GM12878 (cell line): ENCODE data around the gene MOB2.

ENCODE experiments used
- CTCF ChIP-seq, 3 experiments: IDR thresholded peaks in 2 of 3; conservative IDR thresholded peaks in 1 of 3; 2 replicates each; pipeline ENCODE4 v1.5.1; 2011; ENCODE audit warnings: low read depth in 3 of 3, low read length in 3 of 3, mild to moderate bottlenecking in 3 of 3, control low read depth in 2 of 3, moderate library complexity in 2 of 3, inconsistent platforms in 1 of 3, mixed read lengths in 1 of 3; ENCODE audit not compliant: control insufficient read depth in 2 of 3, insufficient read depth in 1 of 3; ENCODE audit errors: extremely low read depth in 1 of 3
- EZH2 ChIP-seq: IDR thresholded peaks from 2 replicates; pipeline ENCODE4 v1.6.1; 2012; ENCODE audit warnings: low read depth, mild to moderate bottlenecking, control low read depth, inconsistent platforms, low read length, borderline replicate concordance; ENCODE audit not compliant: control insufficient read depth
- FOXK2 ChIP-seq: fragments of 450-650 bp; IDR thresholded peaks from 2 replicates; pipeline ENCODE4 v1.6.1; 2017; ENCODE audit warnings: mild to moderate bottlenecking, moderate library complexity
- MEF2B ChIP-seq: fragments of 450-650 bp; IDR thresholded peaks from 2 replicates; pipeline ENCODE4 v1.6.1; 2018; ENCODE audit warnings: mild to moderate bottlenecking, moderate library complexity; ENCODE audit not compliant: partially characterized antibody, poor library complexity, severe bottlenecking
- MXI1 ChIP-seq: fragments of 150-350 bp; IDR thresholded peaks from 2 replicates; pipeline ENCODE4 v1.6.1; 2011; ENCODE audit warnings: low read depth, mild to moderate bottlenecking, inconsistent platforms, low read length, improper control_type of control experiment
- NFYB ChIP-seq: IDR thresholded peaks from 2 replicates; pipeline ENCODE4 v1.6.1; 2011; ENCODE audit warnings: low read depth, mild to moderate bottlenecking, low read length, improper control_type of control experiment, moderate library complexity; ENCODE audit not compliant: insufficient read depth
- POLR2A ChIP-seq: IDR thresholded peaks from 2 replicates; pipeline ENCODE4 v1.6.1; 2011; ENCODE audit warnings: low read depth, mild to moderate bottlenecking, low read length
- POLR2AphosphoS5 ChIP-seq: IDR thresholded peaks from 2 replicates; pipeline ENCODE4 v1.6.1; 2011; ENCODE audit warnings: mild to moderate bottlenecking, low read length, inconsistent platforms

DNA sequence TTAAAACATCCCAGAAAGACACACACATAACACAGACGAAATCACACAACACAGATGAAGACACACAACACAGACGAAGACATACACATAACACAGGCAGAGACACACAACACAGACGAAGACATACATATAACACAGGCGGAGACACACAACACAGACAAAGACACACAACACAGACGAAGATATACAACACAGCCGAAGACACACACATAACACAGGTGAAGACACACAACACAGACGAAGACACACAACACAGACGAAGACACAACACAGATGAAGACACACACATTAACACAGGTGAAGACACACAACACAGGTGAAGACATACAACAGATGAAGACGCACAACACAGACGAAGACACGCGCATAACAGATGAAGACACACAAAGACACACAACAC is 4.8 kb upstream of the MOB2 start:
- no peak for TF ChIP-seq CTCF (IDR thresholded peaks at IDR 0.05 in 2 of 3, conservative IDR thresholded peaks at IDR 0.05 in 1 of 3; ENCODE audit: control insufficient read depth in 2 of 3, extremely low read depth in 1 of 3, insufficient read depth in 1 of 3, low read depth in 3 of 3, low read length in 3 of 3)
- no peak for TF ChIP-seq EZH2
- no peak for TF ChIP-seq NFYB
- no peak for TF ChIP-seq FOXK2
- TF ChIP-seq POLR2AphosphoS5: no peak
- TF ChIP-seq POLR2A: no peak
- TF ChIP-seq MEF2B: no peak
- TF ChIP-seq MXI1: no peak
